DND-41 (cell line): ENCODE results near the gene NCMAP.

Experiments used
- EZH2 ChIP-seq: IDR thresholded peaks from 3 replicates; pipeline ENCODE4 v1.6.1; 2012; ENCODE audit warnings: borderline replicate concordance, low read depth, mild to moderate bottlenecking, moderate library complexity, low read length, inconsistent platforms; ENCODE audit not compliant: severe bottlenecking
- TF ChIP-seq, protein P1 (sequence below): IDR thresholded peaks from 2 replicates; pipeline ENCODE4 v1.5.1; 2012; ENCODE audit warnings: borderline replicate concordance, low read length, moderate library complexity, mild to moderate bottlenecking; ENCODE audit not compliant: poor library complexity, severe bottlenecking; ENCODE audit errors: extremely low read depth

- TF ChIP-seq, protein P1, sequence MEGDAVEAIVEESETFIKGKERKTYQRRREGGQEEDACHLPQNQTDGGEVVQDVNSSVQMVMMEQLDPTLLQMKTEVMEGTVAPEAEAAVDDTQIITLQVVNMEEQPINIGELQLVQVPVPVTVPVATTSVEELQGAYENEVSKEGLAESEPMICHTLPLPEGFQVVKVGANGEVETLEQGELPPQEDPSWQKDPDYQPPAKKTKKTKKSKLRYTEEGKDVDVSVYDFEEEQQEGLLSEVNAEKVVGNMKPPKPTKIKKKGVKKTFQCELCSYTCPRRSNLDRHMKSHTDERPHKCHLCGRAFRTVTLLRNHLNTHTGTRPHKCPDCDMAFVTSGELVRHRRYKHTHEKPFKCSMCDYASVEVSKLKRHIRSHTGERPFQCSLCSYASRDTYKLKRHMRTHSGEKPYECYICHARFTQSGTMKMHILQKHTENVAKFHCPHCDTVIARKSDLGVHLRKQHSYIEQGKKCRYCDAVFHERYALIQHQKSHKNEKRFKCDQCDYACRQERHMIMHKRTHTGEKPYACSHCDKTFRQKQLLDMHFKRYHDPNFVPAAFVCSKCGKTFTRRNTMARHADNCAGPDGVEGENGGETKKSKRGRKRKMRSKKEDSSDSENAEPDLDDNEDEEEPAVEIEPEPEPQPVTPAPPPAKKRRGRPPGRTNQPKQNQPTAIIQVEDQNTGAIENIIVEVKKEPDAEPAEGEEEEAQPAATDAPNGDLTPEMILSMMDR = no peak
- no peak for TF ChIP-seq EZH2
Observed at GRCh38 chr1:24536391-24536840, 19.5 kb upstream of the NCMAP start.
